ENCODE measurements around the gene HLA-B.

HLA-B gene

DNA sequence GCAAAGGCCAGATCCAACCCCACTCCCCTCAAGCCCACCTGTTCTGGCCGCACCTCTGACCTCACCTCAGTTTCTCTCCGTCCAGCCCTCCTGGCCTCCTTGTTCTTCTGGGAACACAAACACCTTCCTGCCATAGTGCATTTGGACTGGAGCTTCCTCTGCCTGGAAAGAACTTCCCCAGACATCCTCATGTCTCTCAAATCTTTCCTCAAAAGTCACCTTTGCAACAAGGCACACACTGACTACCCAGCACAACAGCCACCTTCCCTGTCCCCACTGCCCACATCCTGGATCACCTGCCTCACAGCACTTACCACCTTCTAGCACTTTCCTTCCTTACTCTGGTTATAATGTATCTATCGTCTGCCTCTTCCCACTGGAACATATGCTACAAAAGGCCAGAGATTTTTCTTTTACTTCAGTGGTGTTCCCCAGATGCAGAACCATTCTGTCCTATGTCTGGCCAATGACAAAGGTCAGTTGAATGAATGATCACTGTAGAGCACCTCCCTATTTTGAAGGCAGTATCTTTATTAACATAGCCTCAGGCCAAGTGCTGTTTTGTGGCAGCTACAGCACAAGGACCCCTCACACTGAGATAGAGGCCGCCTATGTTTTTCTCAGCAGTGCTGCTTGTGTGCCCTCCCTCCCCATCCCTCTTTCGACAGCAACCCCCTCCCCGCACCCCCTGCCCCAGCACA lies 4.1 kb downstream of the HLA-B start:
- no peak for DNase-seq (ENCODE audit: low spot score)

DNA sequence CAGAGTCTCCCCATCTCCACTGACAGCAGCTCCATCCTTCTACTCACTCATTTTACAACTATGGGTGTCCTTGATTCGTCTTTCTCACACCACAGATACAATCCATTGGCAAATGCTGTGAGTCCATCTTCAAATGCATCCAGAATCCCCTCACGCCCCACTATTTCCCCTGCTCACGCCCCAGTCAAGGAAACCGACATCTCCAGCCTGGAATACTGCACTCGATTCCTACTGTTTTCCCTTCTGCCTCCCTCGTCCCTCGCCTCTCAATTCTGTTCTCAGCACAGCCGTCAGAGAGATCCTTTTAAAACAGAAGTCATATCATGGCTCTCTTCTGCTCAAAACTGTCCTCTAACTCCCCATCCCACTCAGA lies 4.7 kb downstream of the HLA-B start:
- DNase-seq (ENCODE audit: low spot score) = no peak

DNA sequence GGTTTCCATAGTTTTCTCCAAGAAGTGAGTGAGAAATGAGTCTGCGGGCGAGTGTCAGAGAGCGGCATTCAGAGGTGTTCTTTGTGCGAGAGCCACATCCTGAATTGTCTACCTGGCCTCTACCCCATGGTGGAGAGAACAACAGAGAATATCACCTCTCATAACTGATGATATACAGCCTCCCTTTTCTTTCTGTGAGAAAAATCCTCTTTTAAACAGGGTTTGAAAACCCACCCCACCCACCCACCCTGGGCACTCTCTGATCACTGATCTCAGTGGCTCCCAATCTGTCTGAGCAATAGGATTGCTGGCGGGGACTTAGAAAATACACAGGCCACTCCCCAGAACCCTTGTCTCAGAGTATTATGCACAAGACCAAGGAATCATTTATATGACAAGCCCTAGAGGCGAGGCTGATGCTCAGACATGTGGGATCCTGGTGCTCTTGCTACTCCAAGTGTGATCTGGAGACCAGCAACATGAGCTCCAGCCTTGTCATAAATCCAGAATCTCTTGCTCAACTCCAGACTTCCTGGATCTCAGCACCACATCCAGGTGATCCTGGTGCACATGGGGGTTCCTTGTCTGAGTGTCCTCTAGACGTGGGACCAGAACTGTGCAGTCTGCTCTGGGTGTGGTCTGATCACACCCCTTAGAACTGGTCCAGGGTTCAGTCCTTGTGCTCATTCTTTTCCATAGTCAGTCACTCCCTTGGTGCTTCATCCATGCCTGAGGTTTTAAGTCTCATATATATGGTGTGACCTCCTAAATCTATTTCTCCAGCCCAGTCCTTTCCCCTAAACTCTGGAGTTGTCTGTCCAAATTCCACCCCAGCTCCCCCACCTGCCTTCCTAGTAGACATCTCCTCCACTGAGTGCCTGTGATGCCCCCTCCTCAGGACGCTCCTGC lies 5.3 kb downstream of the HLA-B start:
- DNase-seq (ENCODE audit: low spot score) = no peak

DNA sequence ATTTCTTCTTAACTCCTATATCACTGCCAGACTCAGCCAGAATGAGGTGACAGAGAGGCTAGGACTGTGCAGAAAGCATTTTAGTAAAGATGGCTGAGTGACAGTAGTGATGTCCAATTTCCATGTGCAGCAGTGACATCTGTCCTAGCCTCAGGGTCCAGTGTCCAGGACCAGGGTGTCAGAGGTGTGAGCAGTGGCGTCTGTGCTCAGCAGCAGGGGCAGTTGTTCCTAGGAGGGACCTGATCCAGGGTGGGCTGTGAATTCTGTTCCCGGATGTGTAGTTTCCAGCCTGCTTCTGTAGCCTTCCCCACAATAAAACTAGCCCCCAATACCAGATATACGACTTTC lies 6.0 kb downstream of the HLA-B start:
- DNase-seq (ENCODE audit: low spot score) = no peak

DNA sequence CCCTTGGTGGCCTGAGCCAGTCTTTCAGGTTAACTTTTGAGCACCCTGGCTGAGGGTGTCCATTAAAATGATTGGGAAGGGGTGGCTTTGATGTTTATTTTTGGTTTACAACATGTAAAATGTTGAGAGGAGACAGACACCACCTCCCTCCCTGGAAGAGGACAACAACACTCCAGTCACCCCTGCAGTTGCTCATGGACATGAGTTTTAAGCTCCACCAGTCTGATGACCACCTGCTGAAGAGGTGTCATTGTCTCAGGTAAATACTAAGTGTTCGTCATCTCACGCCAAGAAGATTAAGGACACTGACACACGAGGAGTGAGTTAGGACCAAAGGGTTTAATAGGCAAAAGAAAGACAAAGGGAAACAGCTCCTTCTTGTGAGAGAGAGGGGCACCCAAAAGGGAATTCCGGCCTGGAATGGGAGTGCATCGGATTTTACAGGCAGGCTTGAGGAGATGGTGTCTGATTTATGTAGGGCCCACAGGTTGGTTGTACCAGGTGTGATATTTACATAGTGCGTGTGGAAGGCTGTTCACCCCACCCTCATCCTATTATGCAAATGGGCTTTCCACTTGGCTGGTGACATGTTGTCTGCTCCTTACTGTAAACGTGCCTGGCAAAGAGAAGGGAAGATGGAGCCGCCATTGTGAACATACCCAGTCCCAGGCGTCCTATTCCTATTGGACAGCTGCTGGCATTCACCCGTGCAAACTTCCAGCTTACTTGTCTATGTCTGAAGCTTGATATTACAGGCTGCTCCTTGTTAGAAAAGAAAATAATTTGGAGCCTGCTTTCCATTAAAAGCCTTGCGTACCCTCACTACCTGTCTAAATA lies 6.6 kb downstream of the HLA-B start:
- DNase-seq (ENCODE audit: low spot score) = no peak

DNA sequence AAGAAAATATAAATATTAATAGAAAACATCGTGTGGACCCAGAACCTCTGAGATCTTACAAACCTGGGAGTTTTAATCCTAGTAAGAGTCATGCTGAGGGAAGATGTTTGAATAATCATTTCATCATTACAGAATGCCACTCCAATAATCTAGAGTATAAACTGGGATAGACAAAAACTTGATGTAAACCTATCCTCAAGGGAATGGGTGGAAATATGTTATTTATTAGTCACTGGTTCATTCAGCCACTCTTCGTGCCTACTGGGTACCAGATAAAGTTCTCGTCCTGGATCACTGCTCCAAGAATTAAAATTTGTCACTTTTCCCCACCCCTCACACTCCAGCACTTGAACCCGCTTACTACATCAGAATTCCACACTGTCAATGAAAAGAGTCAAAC lies 7.7 kb downstream of the HLA-B start:
- DNase-seq (ENCODE audit: low spot score) = no peak

DNA sequence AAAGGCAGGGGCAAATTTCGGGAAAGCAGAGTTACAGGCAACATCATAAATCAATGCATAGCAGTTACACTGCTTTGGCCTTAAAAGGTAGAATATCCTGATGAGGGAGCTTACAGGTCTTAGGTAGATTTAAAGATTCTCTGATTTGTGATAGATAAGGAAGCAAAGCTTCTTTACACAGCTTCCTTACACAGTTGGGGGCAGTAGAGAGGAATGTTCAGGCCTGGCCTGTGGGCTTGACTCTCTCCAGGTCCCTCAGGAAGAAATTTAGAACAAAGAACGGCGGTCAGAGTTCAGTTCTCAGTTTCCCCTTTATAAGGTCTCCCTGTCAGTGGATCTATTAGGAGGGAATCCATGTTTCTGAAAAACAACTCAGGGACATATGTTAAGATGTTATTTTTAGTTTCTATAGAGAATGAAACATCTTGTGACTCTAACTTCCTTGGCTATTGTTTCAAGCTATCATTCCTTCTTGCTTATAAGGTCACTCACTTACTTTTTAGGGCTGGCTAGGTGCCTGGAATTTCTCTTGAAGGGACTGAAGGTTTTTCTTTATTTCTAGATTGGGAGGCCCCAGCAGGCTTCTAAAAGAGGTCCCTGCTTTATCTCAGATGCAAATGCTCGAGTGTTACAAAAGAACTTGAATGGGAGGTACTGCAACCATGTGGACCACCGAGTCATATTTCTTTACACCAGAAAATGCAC lies 11.8 kb downstream of the HLA-B start:
- DNase-seq (ENCODE audit: low spot score) = no peak

DNA sequence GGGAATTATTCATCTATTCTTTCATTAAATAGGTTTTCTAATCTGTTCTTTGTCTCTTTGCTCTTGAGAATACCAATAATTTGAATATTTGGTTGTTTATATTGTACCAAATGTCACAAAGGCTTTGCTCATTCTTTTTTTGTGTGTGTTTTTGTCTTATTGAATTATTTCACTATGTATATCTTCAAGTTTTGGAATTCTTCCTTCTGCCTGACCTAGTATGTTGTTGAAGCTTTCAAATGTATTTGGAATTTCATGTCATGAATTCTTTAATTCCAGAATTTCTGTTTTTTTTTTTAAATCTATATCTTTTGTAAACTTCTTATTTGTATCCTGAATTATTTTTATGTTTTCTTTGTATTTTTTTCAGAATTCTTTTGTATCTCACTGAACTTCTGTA lies 16.8 kb downstream of the HLA-B start:
- DNase-seq (ENCODE audit: low spot score) = no peak

DNA sequence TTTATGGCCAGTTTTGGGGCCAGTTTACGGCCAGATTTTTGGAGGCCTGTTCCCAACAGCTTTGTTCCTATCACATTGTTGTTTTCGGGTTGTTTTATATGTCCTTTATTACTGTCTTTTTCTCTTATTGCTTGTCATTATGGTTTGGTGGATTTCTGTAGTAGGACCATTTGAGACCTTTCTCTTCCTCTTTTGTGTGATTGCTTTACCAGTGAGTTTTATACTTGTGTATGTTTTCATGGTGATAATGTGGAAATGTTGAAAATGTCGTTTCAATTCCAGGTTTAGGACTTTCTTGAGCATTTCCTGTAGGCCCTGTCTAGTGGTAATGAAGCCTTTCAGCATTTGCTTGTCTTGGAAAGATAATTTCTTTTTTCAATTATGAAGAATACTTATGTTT lies 17.8 kb downstream of the HLA-B start:
- DNase-seq (ENCODE audit: low spot score) = no peak

DNA sequence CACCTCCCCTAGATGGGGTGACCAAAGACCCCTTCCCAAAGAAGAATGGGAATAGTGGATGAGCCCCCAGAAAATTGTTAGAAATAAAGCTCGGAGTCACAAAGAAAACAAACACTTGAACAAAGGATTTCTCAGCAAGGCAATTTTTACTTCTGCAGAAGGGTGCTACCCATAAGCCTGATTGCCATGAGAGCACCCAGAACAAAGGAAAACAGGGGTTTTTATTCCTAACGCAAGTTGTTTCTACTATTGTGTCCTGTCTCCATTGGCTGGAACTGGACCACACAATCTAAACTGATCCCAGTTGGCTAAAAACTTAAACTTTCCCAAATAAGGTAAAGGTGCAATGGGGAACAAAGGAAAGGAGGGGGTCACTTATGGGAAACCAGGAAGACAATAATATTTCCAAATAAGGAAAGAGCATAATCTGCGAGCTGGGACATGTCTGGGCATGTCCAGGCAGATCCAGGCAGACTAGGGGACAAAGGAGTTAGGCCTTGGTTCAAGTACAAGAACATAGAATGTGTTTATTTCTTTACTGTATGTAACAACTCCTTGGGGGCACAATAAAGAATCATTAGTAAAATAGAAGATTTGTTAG lies 20.0 kb downstream of the HLA-B start:
- DNase-seq (ENCODE audit: low spot score) = no peak

DNA sequence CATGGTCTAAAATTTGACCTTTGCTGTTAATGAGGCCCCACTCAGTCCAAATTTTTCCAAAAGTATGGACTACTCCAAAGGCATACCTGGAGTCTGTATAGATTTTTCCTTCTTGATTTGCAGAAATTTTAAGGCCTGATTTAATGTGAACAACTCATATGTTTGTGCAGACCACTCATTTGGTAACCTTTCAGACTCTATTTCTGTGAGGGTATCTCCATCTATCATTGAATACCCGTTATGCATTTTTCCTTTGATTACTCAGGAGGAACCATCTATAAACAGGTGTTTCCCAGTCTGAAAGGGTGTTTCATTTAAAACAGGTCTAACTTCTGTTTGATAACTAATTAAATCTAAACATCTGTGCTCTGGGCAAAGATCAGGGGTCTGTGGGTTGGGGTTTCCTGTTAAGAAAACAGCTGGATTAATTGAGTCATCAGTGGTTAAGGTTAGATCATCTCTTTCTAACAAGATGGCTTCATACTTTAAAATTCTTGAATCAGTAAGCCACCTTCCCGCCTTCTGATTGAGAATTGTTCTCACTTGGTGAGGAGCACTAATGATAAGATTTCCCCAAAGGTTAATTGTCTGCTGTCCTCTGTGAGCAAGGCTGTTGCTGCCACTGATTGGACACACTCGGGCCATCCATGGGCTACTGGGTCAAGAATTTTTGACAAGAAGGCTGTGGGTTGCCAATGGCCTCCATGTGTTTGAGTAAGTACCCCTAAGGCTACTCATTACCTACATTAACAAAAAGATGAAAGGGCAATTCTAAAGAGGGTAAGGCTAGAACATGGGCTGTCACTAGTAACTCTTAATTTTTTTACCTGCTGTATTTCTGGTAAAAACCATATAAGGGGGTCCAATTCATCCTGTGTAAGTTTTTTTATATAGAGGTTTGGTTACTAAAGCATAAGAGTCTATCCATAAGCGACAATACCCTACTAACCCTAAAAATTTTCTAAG lies 24.1 kb downstream of the HLA-B start:
- DNase-seq (ENCODE audit: low spot score) = no peak

DNA sequence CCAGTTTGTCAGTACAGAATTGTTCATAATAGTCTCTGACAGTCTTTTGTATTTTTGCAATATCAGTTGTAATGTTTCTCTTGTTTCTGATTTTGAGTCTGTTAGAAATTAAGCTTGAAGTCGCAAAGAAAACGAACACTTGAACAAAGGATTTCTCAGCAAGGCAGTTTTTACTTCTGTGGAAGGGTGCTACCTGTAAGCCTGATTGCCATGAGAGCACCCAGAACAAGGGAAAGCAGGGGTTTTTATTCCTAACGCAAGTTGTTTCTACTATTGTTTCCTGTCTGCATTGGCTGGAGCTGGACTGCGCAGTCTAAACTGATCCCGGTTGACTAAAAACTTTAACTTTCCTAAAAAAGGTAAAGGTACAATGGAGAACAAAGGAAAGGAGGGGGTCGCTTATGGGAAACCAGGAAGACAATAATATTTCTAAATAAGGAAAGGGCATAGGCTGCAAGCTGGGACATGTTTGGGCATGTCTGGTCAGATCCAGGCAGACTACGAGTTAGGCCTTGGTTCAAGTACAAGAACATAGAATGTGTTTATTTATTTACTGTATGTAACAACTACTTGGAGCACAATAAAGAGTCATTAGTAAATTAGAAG lies 28.5 kb downstream of the HLA-B start:
- DNase-seq (ENCODE audit: low spot score) = no peak

DNA sequence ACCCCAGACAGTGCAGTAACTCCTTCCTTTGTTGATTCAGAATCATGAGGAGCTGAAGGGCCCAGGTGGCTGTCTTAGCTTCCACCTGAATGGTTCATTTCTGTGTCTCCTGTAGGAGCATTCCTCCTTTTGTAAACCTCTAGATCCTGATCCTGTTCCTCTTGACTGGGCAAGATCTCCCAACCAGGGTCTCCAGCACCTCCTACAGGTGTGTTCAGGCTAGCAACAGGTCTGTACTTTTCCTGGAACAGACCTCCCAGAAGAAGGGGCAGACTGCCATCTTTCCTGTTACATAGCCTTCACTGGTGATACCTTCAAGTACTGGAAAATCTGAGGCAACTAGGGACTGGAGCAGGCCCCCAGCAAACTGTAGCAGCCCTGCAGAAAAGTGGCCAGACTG lies 35.2 kb downstream of the HLA-B start:
- no peak for DNase-seq (ENCODE audit: low spot score)

DNA sequence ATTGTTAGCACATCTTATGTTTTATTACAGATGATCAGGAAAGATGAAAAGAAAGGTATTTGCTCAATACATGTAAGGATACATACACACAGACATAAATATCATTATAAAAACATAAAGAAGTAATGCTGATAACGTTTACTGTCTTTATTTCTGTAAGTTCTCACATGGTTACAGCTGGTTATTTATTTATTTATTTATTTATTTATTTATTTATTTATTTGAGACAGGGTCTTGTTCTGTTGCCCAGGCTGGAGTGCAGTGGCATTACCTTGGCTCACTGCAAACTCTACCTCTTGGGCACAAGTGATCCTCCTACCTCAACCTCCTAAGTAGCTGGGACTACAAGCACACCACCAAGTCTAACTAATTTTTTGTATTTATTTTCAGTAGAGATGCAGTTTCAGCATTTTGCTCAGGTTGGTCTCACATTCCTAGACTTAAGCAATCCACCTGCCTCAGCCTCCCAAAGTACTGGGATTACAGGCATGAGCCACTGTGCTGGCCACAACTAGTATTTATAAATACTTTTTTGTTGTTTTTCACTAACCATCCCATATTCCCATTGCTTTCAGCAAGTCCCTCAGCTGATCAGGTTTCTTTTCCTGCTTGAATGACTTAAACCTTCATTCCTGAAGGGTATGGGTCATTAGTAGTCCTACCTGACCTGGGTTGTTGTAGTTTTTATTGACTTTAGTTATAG lies 35.8 kb downstream of the HLA-B start:
- DNase-seq (ENCODE audit: low spot score) = no peak

DNA sequence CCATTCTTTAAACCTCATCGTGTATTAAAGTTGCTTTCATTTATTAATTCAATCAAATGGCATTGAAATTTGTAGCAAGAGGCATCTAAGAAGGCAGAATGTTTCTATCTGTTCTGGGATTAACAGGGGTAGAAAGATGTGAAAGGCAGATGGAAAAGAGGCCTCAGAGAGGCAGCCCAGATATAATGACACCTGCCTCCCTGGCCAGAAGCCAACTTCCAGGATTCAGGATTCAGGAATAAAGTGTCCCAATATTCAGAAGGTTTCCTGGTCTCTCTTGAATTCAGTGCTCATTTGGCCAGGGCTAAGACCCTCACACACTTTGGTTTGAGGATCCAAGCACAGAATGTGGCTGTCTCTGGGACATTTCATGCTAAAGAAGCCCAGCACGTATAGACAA lies 39.9 kb downstream of the HLA-B start:
- no peak for DNase-seq (ENCODE audit: low spot score)

DNA sequence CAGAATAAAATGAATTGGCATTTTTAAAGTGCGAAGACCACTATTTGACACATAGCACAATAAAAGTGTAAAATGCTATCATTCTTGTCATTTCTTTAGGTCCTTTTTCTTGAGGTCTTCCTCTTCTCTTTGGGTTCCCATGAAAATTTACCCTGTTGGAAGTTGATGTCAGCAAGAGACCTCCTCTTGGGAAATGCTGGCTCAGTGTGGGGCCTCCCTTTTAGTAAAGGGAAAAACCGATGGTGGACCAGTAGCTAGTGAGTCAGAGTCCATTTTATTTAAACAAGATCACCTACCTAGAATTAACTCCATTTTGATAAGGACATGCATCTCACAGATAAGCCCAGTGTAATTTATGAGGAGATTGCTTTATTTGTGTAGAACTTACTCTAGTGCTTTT lies 47.3 kb downstream of the HLA-B start:
- no peak for DNase-seq (ENCODE audit: low spot score)

DNA sequence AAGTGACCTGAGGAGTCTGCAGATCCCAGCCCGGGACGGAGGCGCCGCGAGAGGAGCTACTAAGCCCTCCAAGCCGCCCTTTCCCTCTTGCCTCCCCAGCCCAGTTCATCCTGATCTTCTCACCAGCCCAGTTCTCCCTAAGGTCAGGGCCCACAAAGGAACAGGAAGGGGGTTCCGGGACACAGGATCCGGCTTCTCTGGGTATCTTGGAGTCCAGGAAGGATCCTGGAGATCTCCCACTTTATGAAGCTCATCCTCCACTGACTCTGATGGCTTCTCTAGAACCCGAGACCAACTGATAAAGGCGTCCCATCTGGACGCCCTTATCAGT lies 48.2 kb downstream of the HLA-B start:
- no peak for DNase-seq (ENCODE audit: low spot score)

DNA sequence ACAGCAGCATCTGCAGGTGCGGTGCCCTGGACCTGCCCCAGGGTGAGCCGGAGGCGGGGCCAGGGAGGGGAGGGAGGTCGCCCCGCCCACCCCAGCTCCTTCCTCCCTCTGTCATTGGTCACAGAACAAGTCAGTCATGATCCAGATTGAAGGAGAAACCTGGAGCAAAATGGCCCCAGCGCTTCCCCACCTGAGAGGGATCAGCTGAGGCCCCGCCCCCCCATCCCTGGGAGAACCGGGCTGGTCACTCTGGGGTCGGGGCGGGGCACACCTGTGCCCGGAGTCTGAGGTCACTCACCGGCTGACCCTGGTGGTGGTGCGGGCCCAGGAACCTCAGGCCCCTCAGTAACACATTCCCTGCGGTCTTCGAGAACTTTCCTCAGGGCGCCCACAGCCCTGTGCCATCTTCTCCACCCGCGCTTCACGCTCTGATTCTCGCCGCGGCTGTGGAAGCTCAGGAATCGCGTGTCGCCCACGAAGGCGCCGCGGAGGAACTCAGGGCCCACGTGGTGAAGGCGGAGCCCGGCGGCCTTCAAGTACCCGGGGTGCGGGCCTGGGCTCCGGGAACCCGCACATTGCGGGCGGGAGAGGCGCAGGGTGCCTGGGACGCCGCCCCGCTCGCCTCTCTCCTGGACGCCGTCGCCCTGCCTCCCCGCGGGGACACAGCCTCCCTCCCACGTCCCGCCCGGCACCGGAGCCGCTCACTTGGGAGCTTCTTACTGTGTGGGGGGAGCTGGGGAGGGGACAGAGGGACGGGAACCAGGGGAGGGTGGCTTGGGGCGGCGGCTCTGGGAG lies 48.7 kb downstream of the HLA-B start:
- DNase-seq (ENCODE audit: low spot score) = no peak

DNA sequence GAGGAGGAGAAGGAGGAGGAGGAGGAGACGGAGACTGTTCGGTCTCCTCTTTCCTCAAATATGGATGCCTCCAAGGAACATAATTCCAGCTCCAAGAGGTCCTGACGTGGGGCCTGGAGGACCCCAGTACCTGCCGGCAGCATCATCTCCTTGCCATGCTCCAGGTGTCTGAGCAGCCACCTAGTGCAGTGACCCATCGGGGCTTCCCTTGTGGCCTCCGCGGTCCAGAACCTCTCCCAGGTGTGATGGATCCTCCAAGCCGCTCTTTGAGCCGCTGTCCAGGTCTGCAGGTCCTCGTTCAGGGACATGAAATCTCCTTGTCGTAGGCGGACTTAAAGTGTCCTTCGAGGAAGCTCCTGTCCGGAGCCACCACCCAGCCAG lies 49.3 kb downstream of the HLA-B start:
- DNase-seq (ENCODE audit: low spot score) = no peak
